Retina (tissue), 1 donor: ENCODE results near the gene FRS2.
"Not testable (repeated sequence)": the region's sequence is repeated elsewhere in the genome, so short reads cannot be mapped to it uniquely, and the experiment has no call there.

Experiments used
- DNase-seq: peaks from one replicate; pipeline ENCODE4 v3.0.0-alpha.2; 2016

Gene FRS2, protein sequence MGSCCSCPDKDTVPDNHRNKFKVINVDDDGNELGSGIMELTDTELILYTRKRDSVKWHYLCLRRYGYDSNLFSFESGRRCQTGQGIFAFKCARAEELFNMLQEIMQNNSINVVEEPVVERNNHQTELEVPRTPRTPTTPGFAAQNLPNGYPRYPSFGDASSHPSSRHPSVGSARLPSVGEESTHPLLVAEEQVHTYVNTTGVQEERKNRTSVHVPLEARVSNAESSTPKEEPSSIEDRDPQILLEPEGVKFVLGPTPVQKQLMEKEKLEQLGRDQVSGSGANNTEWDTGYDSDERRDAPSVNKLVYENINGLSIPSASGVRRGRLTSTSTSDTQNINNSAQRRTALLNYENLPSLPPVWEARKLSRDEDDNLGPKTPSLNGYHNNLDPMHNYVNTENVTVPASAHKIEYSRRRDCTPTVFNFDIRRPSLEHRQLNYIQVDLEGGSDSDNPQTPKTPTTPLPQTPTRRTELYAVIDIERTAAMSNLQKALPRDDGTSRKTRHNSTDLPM

DNA sequence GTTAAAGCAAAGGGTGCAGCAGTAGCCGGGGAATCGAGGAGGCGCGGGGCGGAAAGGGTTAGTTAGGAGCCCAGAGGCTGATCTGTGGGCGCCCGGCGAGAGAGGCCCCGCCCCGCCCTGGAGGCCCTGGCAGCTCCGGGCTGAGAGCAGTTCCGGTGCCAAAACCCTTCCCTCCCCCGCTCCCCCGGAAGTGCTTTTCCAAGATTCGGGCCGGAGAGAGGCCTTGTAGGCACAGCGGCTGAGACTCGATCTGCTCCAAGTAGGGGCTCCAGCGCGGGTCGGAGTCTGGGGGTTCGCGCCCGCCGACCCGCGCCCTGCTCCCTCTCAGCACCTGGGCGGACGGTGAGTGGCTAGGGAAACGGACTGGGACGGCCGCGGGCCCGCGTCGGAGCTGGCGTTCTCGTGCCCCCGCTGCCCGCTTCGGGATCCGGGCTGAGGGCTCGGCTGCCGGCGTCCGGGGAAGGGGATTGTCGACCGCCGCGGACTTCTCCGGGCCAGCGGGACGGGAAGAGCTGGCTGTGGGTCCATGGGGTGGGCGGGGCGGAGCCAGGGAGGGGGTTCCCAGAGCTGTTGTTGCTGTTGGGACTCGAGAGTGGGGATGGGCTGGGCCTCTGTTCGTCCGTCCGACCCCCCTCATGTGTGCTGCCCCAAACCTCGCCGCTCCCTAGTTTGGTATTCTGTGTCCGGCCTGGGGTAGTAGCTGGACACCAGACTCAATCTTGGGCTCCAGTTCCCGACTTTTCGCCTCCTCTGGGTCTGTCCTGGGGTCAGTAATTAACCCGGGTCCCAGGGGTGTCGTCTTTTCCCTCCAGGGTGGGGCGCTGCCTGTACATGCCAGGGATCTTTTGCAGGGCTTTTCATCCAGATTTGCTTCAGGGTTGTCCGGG lies at the start of gene FRS2:
FRS2 (plus strand) TSS at position 200 of the 887 bp plus-strand sequence. CDS start 98,643 bp downstream, outside the sequence.
- DNase-seq: peak; percentile 95

GRCh38 chr12:69421548-69421947 lies 48.6 kb upstream of the FRS2 start:
- DNase-seq: no peak

DNA sequence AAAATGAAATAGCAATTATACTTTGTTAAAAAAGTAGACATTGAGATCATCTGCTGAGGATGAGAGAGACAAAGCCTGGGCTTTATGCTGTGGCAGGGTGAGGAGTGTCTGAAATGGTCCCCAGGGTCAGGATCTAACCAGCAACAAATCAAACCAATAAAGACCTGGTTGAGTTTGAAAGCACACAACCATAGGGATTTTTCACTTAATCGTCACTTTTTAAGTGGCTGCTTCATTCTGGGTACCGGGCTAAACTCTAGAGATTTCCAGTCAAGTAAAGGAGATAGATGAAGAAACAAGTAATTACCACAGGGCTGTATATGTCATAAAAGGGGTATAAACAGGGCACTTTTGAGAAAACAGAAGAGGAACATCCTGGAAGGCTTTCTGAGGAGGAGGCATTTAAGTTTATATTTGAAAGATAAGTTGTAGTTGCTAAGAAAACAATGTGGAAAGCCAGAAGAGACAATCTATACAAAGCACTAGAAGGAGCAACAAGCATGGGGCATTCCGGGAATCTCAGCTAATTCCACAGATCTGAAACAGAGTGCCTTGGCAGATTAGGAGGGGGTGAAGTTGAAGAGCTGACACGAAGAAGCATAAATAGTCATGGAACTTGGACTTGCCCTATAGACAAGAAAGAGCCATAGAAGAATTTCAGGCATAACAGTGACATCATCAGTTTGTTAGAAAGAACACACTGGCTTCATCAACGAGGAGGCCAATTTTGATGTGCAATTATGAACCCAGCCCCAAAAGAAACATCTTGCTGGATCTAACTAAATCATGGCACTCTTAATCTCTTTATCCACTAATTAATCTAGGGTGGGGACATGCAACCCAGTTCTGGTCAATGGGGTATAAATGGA lies 46.9 kb upstream of the FRS2 start:
- no peak for DNase-seq

DNA sequence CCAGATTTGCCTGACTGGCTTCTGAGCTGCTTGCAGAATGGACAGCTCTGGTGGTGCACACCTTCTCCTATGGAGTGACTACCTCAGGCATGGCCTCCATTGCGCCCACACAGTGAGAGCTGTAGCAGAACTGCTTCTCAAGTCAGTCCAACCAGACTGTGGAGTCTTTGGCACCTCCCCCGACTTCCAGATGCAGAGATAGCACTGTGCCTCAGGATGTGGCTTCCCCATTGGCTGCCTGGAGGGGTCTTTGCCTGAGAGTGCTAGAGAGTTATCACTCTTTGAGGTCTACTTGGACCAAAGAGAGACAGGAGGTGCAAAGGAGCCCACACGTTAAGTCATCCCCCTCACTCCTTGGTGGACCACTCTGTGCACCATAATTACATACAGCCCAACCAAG lies 44.8 kb upstream of the FRS2 start:
- no peak for DNase-seq

DNA sequence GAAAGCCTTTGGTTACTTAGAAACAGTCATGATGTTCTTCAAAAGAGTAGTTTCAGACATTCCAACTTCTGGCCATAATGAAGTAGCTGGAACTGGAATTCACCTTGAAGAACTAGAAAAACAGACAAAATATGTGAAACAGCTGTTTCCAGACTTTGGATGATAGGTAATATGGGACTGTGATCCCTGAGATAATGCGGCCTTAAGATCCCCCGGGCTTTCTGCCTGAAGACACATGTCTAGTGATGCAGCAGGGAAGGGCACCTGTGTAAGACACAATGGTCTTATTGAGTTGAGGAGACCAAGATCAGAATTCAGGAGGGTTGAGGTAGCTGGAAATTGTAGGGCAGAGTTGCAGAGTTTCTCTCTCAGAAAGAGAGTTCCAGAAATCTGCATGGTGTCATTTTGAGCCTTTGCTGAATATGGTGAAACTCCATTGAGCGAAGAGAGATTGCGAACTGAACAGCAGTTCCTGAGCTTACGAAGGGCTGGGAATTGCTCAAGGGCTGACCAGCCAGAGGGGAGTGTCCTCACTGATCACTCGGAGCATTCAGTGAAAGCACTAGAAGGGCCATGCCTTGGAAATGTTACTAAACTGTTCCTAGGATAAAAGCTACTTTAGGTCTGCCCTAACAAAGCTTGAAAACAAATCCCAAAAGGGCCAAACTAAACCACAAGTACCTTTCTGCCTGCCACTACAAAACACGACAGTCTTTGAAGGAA lies 41.7 kb upstream of the FRS2 start:
- DNase-seq: no peak

- DNase-seq: no peak
Observed at GRCh38 chr12:69430942-69431590, 39.1 kb upstream of the FRS2 start.

- DNase-seq: no peak
Observed at GRCh38 chr12:69431591-69432222, 38.5 kb upstream of the FRS2 start.

DNA sequence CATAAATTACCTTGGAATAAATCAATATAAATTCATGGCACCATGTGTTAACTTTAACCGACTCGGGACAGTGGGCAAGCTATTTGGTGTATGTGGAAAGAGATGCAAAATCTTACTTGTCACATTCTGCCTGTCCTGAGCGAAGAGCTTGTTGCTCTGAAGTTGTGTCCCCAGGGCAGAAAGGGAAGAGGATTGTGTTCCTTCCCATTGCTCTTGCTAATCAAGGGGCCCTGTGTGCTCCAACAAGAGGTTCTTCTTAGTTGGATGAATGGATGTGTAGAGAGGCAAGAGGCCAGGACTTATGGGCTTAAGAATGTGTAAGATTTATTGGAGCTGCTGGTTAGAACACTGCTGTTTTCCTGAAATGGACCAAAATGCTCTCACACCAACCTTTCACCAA lies 36.5 kb upstream of the FRS2 start:
- no peak for DNase-seq

DNA sequence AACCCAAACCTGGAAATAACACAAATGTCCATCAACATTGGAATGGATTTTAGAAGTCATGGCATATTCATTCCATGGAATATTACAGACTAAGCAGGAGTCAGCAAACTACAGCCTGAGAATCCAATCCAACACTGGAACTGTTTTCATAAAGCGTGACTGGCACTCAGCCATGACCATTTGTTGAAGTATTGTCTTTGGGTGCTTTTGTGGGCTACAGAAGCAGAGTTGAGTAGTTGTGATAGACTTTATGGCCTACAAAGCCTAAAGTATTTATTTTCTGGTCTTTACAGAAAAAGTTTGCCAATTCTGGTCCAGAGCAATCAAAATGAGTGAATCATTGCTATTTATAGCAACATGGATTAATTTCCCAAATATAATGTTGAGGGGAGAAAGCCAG lies 34.5 kb upstream of the FRS2 start:
- DNase-seq: no peak

GRCh38 chr12:69437073-69437472 lies 33.1 kb upstream of the FRS2 start:
- no peak for DNase-seq

GRCh38 chr12:69438539-69438938 lies 31.6 kb upstream of the FRS2 start:
- no peak for DNase-seq

GRCh38 chr12:69440016-69440415 lies 30.2 kb upstream of the FRS2 start:
- DNase-seq: no peak

- DNase-seq: no peak
Observed at GRCh38 chr12:69440886-69441285, 29.3 kb upstream of the FRS2 start.

DNA sequence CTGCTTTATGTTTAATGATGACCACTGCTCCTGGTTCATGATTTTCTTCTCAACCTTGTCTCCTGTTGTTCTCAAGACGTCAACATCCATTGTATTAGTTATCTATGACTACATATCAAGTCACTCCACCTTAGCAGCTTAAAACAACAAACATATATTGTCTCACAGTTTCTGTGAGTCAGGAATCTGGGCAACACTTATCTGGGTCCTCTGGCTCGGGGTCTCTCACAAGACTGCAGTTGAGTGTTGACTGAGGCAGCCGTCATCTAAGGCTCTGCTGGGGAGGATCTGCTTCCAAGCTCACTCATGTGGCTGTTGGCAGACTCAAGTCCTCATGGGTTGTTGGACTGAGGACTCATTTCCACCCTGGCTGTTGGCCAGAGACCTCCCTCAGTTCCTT lies 27.3 kb upstream of the FRS2 start:
- DNase-seq: no peak

- DNase-seq: no peak
Observed at GRCh38 chr12:69443916-69444315, 26.3 kb upstream of the FRS2 start.

DNA sequence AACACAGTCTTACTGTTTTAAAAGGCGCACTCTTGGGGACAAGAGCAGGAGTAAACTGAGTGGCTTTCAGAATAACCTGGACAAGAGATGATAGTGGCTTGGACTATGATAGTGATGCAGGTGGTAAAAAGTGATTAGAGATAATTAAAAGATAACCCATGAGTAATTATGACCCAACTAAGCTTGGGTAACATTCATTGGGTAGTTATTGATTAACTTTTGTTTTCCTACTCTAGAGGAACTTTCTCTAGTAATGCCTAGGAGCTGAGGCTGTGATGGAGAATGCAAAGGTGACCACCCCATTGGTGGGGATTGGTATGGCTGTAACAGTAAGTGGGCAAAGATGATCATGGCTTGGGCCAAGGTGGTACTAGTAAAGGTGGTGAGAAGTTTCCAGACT lies 22.3 kb upstream of the FRS2 start:
- no peak for DNase-seq

GRCh38 chr12:69452598-69453132 lies 17.5 kb upstream of the FRS2 start:
- DNase-seq: not testable (repeated sequence)

- DNase-seq: no peak
Observed at GRCh38 chr12:69456239-69456638, 13.9 kb upstream of the FRS2 start.

DNA sequence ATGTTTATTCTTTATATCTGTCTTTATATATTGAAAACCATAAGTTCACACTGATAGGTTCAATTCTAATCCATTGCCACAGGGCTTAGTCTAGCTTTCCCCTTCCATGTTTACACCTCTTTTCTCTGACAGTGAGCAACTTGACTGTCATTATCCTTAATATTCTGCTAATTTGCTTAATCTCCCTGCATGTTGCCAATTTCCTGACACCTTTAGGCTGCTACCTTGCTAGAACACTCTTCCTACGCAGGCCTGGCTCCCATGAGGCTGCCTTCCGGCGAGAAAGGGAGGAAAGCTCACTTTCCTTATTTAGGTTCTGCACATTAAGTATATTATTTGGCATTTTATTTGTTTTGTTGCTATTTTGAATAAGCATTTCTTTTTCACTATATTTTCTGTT lies 12.8 kb upstream of the FRS2 start:
- DNase-seq: no peak

DNA sequence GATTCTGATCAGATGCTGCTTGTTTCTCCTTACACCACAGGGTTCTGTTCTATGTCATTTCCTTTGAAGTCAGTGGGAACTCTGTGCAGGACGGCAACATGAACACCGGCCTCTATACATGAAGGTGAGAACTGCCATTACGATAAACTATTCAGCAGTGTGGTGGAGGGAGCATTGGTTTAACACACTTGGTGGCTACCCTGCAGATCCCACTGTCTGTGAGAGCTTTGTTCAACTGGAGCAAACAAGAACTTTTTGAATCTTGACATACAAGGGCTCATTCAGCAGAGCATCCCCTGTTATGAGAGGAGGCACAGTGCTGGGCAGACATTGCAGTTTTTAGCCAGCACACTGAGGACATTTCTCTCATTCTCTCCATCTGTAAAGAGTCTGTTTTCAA lies 10.7 kb upstream of the FRS2 start:
- DNase-seq: no peak

GRCh38 chr12:69464428-69464827 lies 5.8 kb upstream of the FRS2 start:
- no peak for DNase-seq
